ENCODE results near the gene MTMR3. TPM values are rescaled to one million over a fixed set of nuclear protein-coding genes. Genes with fewer than 3 reads are reported as not detected.

MTMR3 gene
- total and polyA plus RNA-seq, 11 donors: 9.6 to 44.8 (median 34.6) TPM

DNA sequence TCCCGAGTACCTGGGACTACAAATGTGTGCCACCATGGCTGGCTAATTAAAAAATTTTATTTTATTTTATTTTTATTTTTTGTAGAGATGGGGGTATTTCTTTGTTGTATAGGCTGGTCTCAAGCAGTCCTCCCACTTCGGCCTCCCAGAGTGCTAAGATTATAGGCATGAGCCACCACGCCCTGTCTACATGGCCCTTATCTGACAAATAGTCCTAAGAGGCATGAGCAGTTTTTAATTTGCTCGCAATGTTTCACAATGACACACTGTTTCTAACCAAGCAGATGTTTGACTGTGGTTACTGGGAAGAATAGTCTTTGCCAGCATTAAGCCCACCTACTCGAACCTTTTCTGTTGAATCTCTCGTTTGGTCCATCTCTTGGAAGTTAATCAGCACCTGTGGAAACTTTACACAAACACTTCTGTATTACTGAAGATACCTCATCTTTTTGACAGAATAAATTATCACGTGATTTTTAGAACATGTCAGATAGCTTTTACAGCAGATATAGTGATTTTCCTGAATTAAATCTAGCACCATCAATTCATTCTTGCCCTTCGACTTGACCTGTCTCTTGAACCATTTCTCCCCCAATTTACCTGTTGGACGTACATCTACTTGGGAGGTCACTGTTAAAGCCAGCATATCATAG is 71.4 kb downstream of the MTMR3 start:
- intact Hi-C loops (cut with DNase I): no loop called here
- no peak overlapping the region for H3K27ac ChIP-seq
- TF ChIP-seq, protein P1, sequence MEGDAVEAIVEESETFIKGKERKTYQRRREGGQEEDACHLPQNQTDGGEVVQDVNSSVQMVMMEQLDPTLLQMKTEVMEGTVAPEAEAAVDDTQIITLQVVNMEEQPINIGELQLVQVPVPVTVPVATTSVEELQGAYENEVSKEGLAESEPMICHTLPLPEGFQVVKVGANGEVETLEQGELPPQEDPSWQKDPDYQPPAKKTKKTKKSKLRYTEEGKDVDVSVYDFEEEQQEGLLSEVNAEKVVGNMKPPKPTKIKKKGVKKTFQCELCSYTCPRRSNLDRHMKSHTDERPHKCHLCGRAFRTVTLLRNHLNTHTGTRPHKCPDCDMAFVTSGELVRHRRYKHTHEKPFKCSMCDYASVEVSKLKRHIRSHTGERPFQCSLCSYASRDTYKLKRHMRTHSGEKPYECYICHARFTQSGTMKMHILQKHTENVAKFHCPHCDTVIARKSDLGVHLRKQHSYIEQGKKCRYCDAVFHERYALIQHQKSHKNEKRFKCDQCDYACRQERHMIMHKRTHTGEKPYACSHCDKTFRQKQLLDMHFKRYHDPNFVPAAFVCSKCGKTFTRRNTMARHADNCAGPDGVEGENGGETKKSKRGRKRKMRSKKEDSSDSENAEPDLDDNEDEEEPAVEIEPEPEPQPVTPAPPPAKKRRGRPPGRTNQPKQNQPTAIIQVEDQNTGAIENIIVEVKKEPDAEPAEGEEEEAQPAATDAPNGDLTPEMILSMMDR (IDR thresholded peaks at IDR 0.05): no peak
- no peak for TF ChIP-seq POLR2A (IDR thresholded peaks at IDR 0.05)
- H3K27me3 ChIP-seq: no peaks in the 10 kb centered on the region
- no peak overlapping the region for H3K4me3 ChIP-seq
- peaks cover 0 to 7% (median 0%) of the 10 kb centered on the region in 9 donors for H3K36me3 ChIP-seq
- DNase-seq (no peak), ATAC-seq (peak in 1 of 4 donors; percentile 51)
- H3K4me1 ChIP-seq: peaks cover 0 to 33% (median 25%) of the 10 kb centered on the region in 12 donors
- 87 to 95% (median 92%) methylated on average over 9 of the region's 9 CpGs for WGBS, 4 donors
- no peaks in the 10 kb centered on the region for H3K9me3 ChIP-seq

- H3K4me1 ChIP-seq: peaks cover 0 to 18% (median 8%) of the 10 kb centered on the region in 12 donors
These were observed 73.7 kb downstream of the MTMR3 start for GRCh38 chr22:29956680-29957079.

GRCh38 chr22:29958170-29958569 is 75.2 kb downstream of the MTMR3 start:
- H3K4me1 ChIP-seq: peaks cover 0 to 13% (median 3%) of the 10 kb centered on the region in 12 donors
- TF ChIP-seq, protein P1 (IDR thresholded peaks at IDR 0.05): no peak
- no peak for TF ChIP-seq POLR2A (IDR thresholded peaks at IDR 0.05)
- WGBS, 4 donors: 91 to 97% (median 94%) methylated on average over 2 of the region's 2 CpGs

More at GRCh38 chr22:29956680-29957079, 73.7 kb downstream of the MTMR3 start:
- TF ChIP-seq, protein P1 (IDR thresholded peaks at IDR 0.05): no peak
- TF ChIP-seq POLR2A (IDR thresholded peaks at IDR 0.05): no peak
- Histone ChIP-seq H3K9me3 (no peaks in the 10 kb centered on the region), H3K4me3 (no peak overlapping the region), H3K27ac (no peak overlapping the region), H3K27me3 (no peaks in the 10 kb centered on the region), H3K36me3 (peaks cover 0 to 7% (median 0%) of the 10 kb centered on the region in 9 donors)
- 93 to 97% (median 96%) methylated on average over 1 of the region's 1 CpG for WGBS, 4 donors
- intact Hi-C loops (cut with DNase I): no loop called here
- DNase-seq: no peak
- ATAC-seq: no peak

GRCh38 chr22:29964776-29965175 is 81.8 kb downstream of the MTMR3 start:
- no peak for ATAC-seq
- no peak for DNase-seq
- Histone ChIP-seq H3K36me3 (peaks cover 0 to 7% (median 0%) of the 10 kb centered on the region in 9 donors), H3K4me3 (no peak overlapping the region), H3K27me3 (no peaks in the 10 kb centered on the region), H3K4me1 (peaks cover 0 to 16% (median 0%) of the 10 kb centered on the region in 12 donors), H3K27ac (no peak overlapping the region), H3K9me3 (no peaks in the 10 kb centered on the region)
- TF ChIP-seq, protein P1 (IDR thresholded peaks at IDR 0.05): no peak
- no peak for TF ChIP-seq POLR2A (IDR thresholded peaks at IDR 0.05)
- intact Hi-C loops (cut with DNase I): no loop called here
- WGBS, 4 donors: 69 to 86% (median 74%) methylated on average over 5 of the region's 5 CpGs

More at GRCh38 chr22:29958170-29958569, 75.2 kb downstream of the MTMR3 start:
- Histone ChIP-seq H3K27me3 (no peaks in the 10 kb centered on the region), H3K36me3 (peaks cover 0 to 9% (median 6%) of the 10 kb centered on the region in 9 donors), H3K4me3 (no peak overlapping the region), H3K27ac (no peak overlapping the region), H3K9me3 (no peaks in the 10 kb centered on the region)
- ATAC-seq (no peak), DNase-seq (no peak)
- intact Hi-C loops (cut with DNase I): no loop called here
